IPS-15b (cell line): Measurements from ENCODE around the gene HES2.

Experiments used
- H3K27me3 ChIP-seq: one replicate; pipeline ENCODE4 v1.6.1; 2013; ENCODE audit warnings: low read length; ENCODE audit not compliant: control insufficient read depth, insufficient read depth
- H3K36me3 ChIP-seq: one replicate; pipeline ENCODE4 v1.6.1; 2013; ENCODE audit warnings: low read length; ENCODE audit not compliant: control insufficient read depth, insufficient read depth
- H3K4me1 ChIP-seq: one replicate; pipeline ENCODE4 v1.6.1; 2013; ENCODE audit warnings: mild to moderate bottlenecking, low read length; ENCODE audit not compliant: control insufficient read depth, insufficient read depth
- H3K4me3 ChIP-seq: one replicate; pipeline ENCODE4 v1.5.1; 2013; ENCODE audit warnings: low read depth, low read length
- H3K9ac ChIP-seq: one replicate; pipeline ENCODE4 v1.6.1; 2013; ENCODE audit warnings: low read depth, mild to moderate bottlenecking, low read length
- H3K9me3 ChIP-seq: one replicate; pipeline ENCODE4 v1.6.1; 2013; ENCODE audit warnings: mild to moderate bottlenecking, low read length; ENCODE audit not compliant: control insufficient read depth, insufficient read depth

HES2 gene

GRCh38 chr1:6419804-6420453, at the start of gene HES2:
TSS of gene HES2 (minus strand) at chr1:6419919. CDS start at chr1:6419820, 99 bp downstream.
- Histone ChIP-seq H3K4me1 (peaks cover 5% of the 10 kb centered on the region), H3K4me3 (peak within 1 kb of the TSS; percentile 58), H3K9ac (no peak within 1 kb of the TSS), H3K9me3 (no peaks in the 10 kb centered on the region), H3K27me3 (peaks cover 92% of the 10 kb centered on the region), H3K36me3 (no peaks in the 10 kb centered on the region)

GRCh38 chr1:6468729-6469461, 49.2 kb upstream of the HES2 start:
- Histone ChIP-seq H3K9me3 (no peaks in the 10 kb centered on the region), H3K9ac (no peak overlapping the region), H3K4me3 (no peak overlapping the region), H3K36me3 (peaks cover 47% of the 10 kb centered on the region), H3K27me3 (no peaks in the 10 kb centered on the region), H3K4me1 (peaks cover 12% of the 10 kb centered on the region)

GRCh38 chr1:6467744-6468688, 48.3 kb upstream of the HES2 start:
- no peaks in the 10 kb centered on the region for H3K27me3 ChIP-seq
- peaks cover 47% of the 10 kb centered on the region for H3K36me3 ChIP-seq
- H3K4me1 ChIP-seq = peaks cover 10% of the 10 kb centered on the region
- H3K4me3 ChIP-seq = no peak overlapping the region
- H3K9ac ChIP-seq = no peak overlapping the region
- H3K9me3 ChIP-seq = no peaks in the 10 kb centered on the region

- Histone ChIP-seq H3K4me3 (no peak overlapping the region), H3K36me3 (peaks cover 44% of the 10 kb centered on the region), H3K9me3 (no peaks in the 10 kb centered on the region), H3K9ac (no peak overlapping the region), H3K27me3 (no peaks in the 10 kb centered on the region), H3K4me1 (peaks cover 10% of the 10 kb centered on the region)
Measured at GRCh38 chr1:6467224-6467623, 47.5 kb upstream of the HES2 start.

- Histone ChIP-seq H3K36me3 (peaks cover 41% of the 10 kb centered on the region), H3K4me1 (peaks cover 5% of the 10 kb centered on the region), H3K9me3 (no peaks in the 10 kb centered on the region), H3K27me3 (no peaks in the 10 kb centered on the region), H3K4me3 (no peak overlapping the region), H3K9ac (no peak overlapping the region)
Measured at GRCh38 chr1:6466751-6467150, 47.0 kb upstream of the HES2 start.

- Histone ChIP-seq H3K9ac (no peak within 1 kb of the TSS), H3K4me3 (peak within 1 kb of the TSS; percentile 37), H3K9me3 (no peaks in the 10 kb centered on the region), H3K27me3 (no peaks in the 10 kb centered on the region), H3K36me3 (peaks cover 45% of the 10 kb centered on the region), H3K4me1 (peaks cover 4% of the 10 kb centered on the region)
Measured at GRCh38 chr1:6466023-6466422, 46.3 kb upstream of the HES2 start, which contains the start of gene TNFRSF25. TSS of gene TNFRSF25 (minus strand) at chr1:6466173. CDS start at chr1:6466107, 66 bp downstream.

- Histone ChIP-seq H3K9me3 (no peaks in the 10 kb centered on the region), H3K4me3 (peak overlapping the region; percentile 28), H3K36me3 (peaks cover 41% of the 10 kb centered on the region), H3K27me3 (no peaks in the 10 kb centered on the region), H3K4me1 (peaks cover 4% of the 10 kb centered on the region), H3K9ac (no peak overlapping the region)
Measured at GRCh38 chr1:6465461-6466005, 45.8 kb upstream of the HES2 start.

- H3K36me3 ChIP-seq = peaks cover 35% of the 10 kb centered on the region
Measured at GRCh38 chr1:6464915-6465314, 45.2 kb upstream of the HES2 start.

GRCh38 chr1:6464514-6464836, 44.8 kb upstream of the HES2 start:
- Histone ChIP-seq H3K9me3 (no peaks in the 10 kb centered on the region), H3K27me3 (no peaks in the 10 kb centered on the region), H3K4me1 (peaks cover 7% of the 10 kb centered on the region), H3K36me3 (peaks cover 31% of the 10 kb centered on the region), H3K4me3 (no peak overlapping the region), H3K9ac (no peak overlapping the region)

More at GRCh38 chr1:6464915-6465314, 45.2 kb upstream of the HES2 start:
- no peak overlapping the region for H3K4me3 ChIP-seq
- no peak overlapping the region for H3K9ac ChIP-seq
- H3K4me1 ChIP-seq = peaks cover 4% of the 10 kb centered on the region
- no peaks in the 10 kb centered on the region for H3K27me3 ChIP-seq
- H3K9me3 ChIP-seq = no peaks in the 10 kb centered on the region

- Histone ChIP-seq H3K9ac (no peak overlapping the region), H3K36me3 (peaks cover 17% of the 10 kb centered on the region), H3K27me3 (no peaks in the 10 kb centered on the region), H3K4me1 (peaks cover 7% of the 10 kb centered on the region), H3K9me3 (no peaks in the 10 kb centered on the region), H3K4me3 (no peak overlapping the region)
Measured at GRCh38 chr1:6463120-6463412, 43.3 kb upstream of the HES2 start.

GRCh38 chr1:6462412-6463119, 42.8 kb upstream of the HES2 start:
- Histone ChIP-seq H3K36me3 (peaks cover 17% of the 10 kb centered on the region), H3K9me3 (no peaks in the 10 kb centered on the region), H3K4me3 (no peak overlapping the region), H3K4me1 (peaks cover 7% of the 10 kb centered on the region), H3K27me3 (no peaks in the 10 kb centered on the region), H3K9ac (no peak overlapping the region)
